ENCODE results near the gene POLG2.

Gene POLG2

GRCh38 chr17:64536913-64537312, 40.1 kb upstream of the POLG2 start:
- DNase-seq (ENCODE audit: low read depth, low spot score), result no peak
- no peak overlapping the region for H3K4me3 ChIP-seq (ENCODE audit: low read depth, low read length)
- ChIA-PET CTCF (interaction anchor here (1.2 kb wide), 1 partner anchor 117 kb away, joined by 3 read pairs; no protein-coding TSS in a partner anchor), POLR2A (no interaction called here)
- TF ChIP-seq, protein P1, sequence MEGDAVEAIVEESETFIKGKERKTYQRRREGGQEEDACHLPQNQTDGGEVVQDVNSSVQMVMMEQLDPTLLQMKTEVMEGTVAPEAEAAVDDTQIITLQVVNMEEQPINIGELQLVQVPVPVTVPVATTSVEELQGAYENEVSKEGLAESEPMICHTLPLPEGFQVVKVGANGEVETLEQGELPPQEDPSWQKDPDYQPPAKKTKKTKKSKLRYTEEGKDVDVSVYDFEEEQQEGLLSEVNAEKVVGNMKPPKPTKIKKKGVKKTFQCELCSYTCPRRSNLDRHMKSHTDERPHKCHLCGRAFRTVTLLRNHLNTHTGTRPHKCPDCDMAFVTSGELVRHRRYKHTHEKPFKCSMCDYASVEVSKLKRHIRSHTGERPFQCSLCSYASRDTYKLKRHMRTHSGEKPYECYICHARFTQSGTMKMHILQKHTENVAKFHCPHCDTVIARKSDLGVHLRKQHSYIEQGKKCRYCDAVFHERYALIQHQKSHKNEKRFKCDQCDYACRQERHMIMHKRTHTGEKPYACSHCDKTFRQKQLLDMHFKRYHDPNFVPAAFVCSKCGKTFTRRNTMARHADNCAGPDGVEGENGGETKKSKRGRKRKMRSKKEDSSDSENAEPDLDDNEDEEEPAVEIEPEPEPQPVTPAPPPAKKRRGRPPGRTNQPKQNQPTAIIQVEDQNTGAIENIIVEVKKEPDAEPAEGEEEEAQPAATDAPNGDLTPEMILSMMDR (IDR thresholded peaks at IDR 0.05; ENCODE audit: insufficient read depth, low read length, missing control alignments), result no peak

- no peak for DNase-seq (ENCODE audit: low read depth, low spot score)
- POLR2A ChIA-PET, result no interaction called here
- no peak overlapping the region for H3K4me3 ChIP-seq (ENCODE audit: low read depth, low read length)
- TF ChIP-seq, protein P1 (IDR thresholded peaks at IDR 0.05; ENCODE audit: insufficient read depth, low read length, missing control alignments), result no peak
- CTCF ChIA-PET, result interaction anchor here (1.1 to 2.4 kb wide), 2 partner anchors 10 to 115 kb away, joined by 3 to 11 read pairs; no protein-coding TSS in a partner anchor
Measured at GRCh38 chr17:64535357-64535756, 38.5 kb upstream of the POLG2 start.

- DNase-seq (ENCODE audit: low read depth, low spot score), result no peak
- TF ChIP-seq, protein P1 (IDR thresholded peaks at IDR 0.05; ENCODE audit: insufficient read depth, low read length, missing control alignments), result no peak
- ChIA-PET POLR2A (interaction anchor here (1.8 kb wide), 1 partner anchor 28 kb away, joined by 5 read pairs; the partner anchor contains the start of genes CEP95 and DDX5), CTCF (interaction anchor here (0.9 to 2.4 kb wide), 8 partner anchors 9 to 118 kb away, joined by 3 to 11 read pairs (median 3); no protein-coding TSS in a partner anchor)
- H3K4me3 ChIP-seq (ENCODE audit: low read depth, low read length), result no peak overlapping the region
Measured at GRCh38 chr17:64534187-64534586, 37.3 kb upstream of the POLG2 start.

- TF ChIP-seq, protein P1 (IDR thresholded peaks at IDR 0.05; ENCODE audit: insufficient read depth, low read length, missing control alignments), result no peak
- H3K4me3 ChIP-seq (ENCODE audit: low read depth, low read length), result no peak overlapping the region
- DNase-seq (ENCODE audit: low read depth, low spot score), result no peak
- ChIA-PET POLR2A (interaction anchor here (1.8 kb wide), 1 partner anchor 27 kb away, joined by 5 read pairs; the partner anchor contains the start of genes CEP95 and DDX5), CTCF (interaction anchor here (0.9 to 2.4 kb wide), 10 partner anchors 9 to 207 kb away, joined by 3 to 11 read pairs (median 3); no protein-coding TSS in a partner anchor)
Measured at GRCh38 chr17:64533784-64534183, 36.9 kb upstream of the POLG2 start.

DNA sequence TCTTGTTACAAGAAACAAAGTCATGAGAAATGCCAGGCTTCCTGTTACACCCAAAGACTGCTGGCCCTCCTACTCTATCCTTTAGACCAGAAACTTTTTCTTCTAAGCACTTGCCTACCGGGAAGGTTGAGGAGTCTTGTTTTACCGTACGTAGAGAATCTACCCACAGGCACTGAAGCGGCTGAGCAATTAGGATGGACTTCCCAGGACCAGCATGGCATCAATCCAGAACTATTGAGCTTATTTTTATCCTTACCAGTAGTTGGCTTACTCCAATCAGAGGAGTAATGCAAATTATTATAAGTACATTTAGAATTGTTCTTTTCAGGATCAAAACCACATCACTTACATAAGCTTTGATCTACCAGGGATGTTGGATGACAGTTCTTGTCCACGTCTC, 35.6 kb upstream of the POLG2 start:
- ChIA-PET CTCF (interaction anchor here (1.0 to 1.2 kb wide), 3 partner anchors 25 to 208 kb away, joined by 3 read pairs; no protein-coding TSS in a partner anchor), POLR2A (interaction anchor here (1.3 kb wide), 1 partner anchor 26 kb away, joined by 3 read pairs; the partner anchor contains the start of gene CEP95)
- no peak overlapping the region for H3K4me3 ChIP-seq (ENCODE audit: low read depth, low read length)
- no peak for DNase-seq (ENCODE audit: low read depth, low spot score)
- TF ChIP-seq, protein P1 (IDR thresholded peaks at IDR 0.05; ENCODE audit: insufficient read depth, low read length, missing control alignments), result no peak

- TF ChIP-seq, protein P1 (IDR thresholded peaks at IDR 0.05; ENCODE audit: insufficient read depth, low read length, missing control alignments), result no peak
- CTCF ChIA-PET, result no interaction called here
- DNase-seq (ENCODE audit: low read depth, low spot score), result peak; percentile 29
- POLR2A ChIA-PET, result interaction anchor here (1.1 to 1.3 kb wide), 2 partner anchors 10 to 25 kb away, joined by 3 read pairs; partner anchors contain the start of gene CEP95
- H3K4me3 ChIP-seq (ENCODE audit: low read depth, low read length), result no peak overlapping the region
Measured at GRCh38 chr17:64531955-64532371, 35.1 kb upstream of the POLG2 start.
